ENCODE results near the gene PPP2R3C.
"Not testable (repeated sequence)": the region's sequence is repeated elsewhere in the genome, so short reads cannot be mapped to it uniquely, and the experiment has no call there.

The PPP2R3C gene

GRCh38 chr14:35121026-35121886 is 534 bp downstream of the PPP2R3C start:
- H3K9ac ChIP-seq (ENCODE audit: insufficient read length) = peak overlapping the region; percentile 97
- peak overlapping the region; percentile 98 for H3K27ac ChIP-seq

GRCh38 chr14:35117112-35117511 is 4.7 kb downstream of the PPP2R3C start:
- Histone ChIP-seq H3K9me3 (ENCODE audit: low read depth, low read length) (no peaks in the 10 kb centered on the region), H3K27ac (no peak overlapping the region), H3K4me3 (no peak overlapping the region), H3K36me3 (ENCODE audit: insufficient read depth, low read length) (peaks cover 28% of the 10 kb centered on the region), H3K9ac (ENCODE audit: insufficient read length) (no peak overlapping the region)
- no peak for TF ChIP-seq FOXP2 (optimal IDR thresholded peaks at IDR 0.05; ENCODE audit: control extremely low read depth, extremely low read length, insufficient read depth)
- no peak for TF ChIP-seq EZH2 (IDR thresholded peaks at IDR 0.05)
- no peak for TF ChIP-seq POLR2AphosphoS5 (IDR thresholded peaks at IDR 0.05; ENCODE audit: borderline replicate concordance, low read depth, low read length)
- no peak for DNase-seq (ENCODE audit: low read depth, low spot score)

More at GRCh38 chr14:35121026-35121886, 534 bp downstream of the PPP2R3C start:
- peaks cover 8% of the 10 kb centered on the region for H3K36me3 ChIP-seq (ENCODE audit: insufficient read depth, low read length)
- DNase-seq (ENCODE audit: low read depth, low spot score) = no peak
- TF ChIP-seq POLR2AphosphoS5 (IDR thresholded peaks at IDR 0.05; ENCODE audit: borderline replicate concordance, low read depth, low read length) (no peak; the same call in 1 of the 2 replicates), FOXP2 (optimal IDR thresholded peaks at IDR 0.05; ENCODE audit: control extremely low read depth, extremely low read length, insufficient read depth) (no peak), EZH2 (IDR thresholded peaks at IDR 0.05) (no peak)
- H3K4me3 ChIP-seq = peak overlapping the region; percentile 93
- H3K9me3 ChIP-seq (ENCODE audit: low read depth, low read length) = no peaks in the 10 kb centered on the region

- TF ChIP-seq EZH2 (IDR thresholded peaks at IDR 0.05) (no peak), POLR2AphosphoS5 (IDR thresholded peaks at IDR 0.05; ENCODE audit: borderline replicate concordance, low read depth, low read length) (no peak), FOXP2 (optimal IDR thresholded peaks at IDR 0.05; ENCODE audit: control extremely low read depth, extremely low read length, insufficient read depth) (no peak)
- H3K36me3 ChIP-seq (ENCODE audit: insufficient read depth, low read length) = peaks cover 36% of the 10 kb centered on the region
- no peak for DNase-seq (ENCODE audit: low read depth, low spot score)
- H3K9me3 ChIP-seq (ENCODE audit: low read depth, low read length) = peaks cover 4% of the 10 kb centered on the region; the same call in 1 of the 2 replicates
- no peak overlapping the region for H3K27ac ChIP-seq
- H3K4me3 ChIP-seq = no peak overlapping the region
- H3K9ac ChIP-seq (ENCODE audit: insufficient read length) = no peak overlapping the region
Observed at GRCh38 chr14:35116242-35116641, 5.5 kb downstream of the PPP2R3C start.

GRCh38 chr14:35114036-35114435 is 7.8 kb downstream of the PPP2R3C start:
- peaks cover 5% of the 10 kb centered on the region; the same call in 1 of the 2 replicates for H3K9me3 ChIP-seq (ENCODE audit: low read depth, low read length)
- H3K27ac ChIP-seq = no peak overlapping the region
- no peak overlapping the region for H3K4me3 ChIP-seq
- DNase-seq (ENCODE audit: low read depth, low spot score) = no peak
- H3K36me3 ChIP-seq (ENCODE audit: insufficient read depth, low read length) = peaks cover 56% of the 10 kb centered on the region
- no peak for TF ChIP-seq EZH2 (IDR thresholded peaks at IDR 0.05)
- TF ChIP-seq FOXP2 (optimal IDR thresholded peaks at IDR 0.05; ENCODE audit: control extremely low read depth, extremely low read length, insufficient read depth) = no peak
- TF ChIP-seq POLR2AphosphoS5 (IDR thresholded peaks at IDR 0.05; ENCODE audit: borderline replicate concordance, low read depth, low read length) = no peak
- no peak overlapping the region for H3K9ac ChIP-seq (ENCODE audit: insufficient read length)

GRCh38 chr14:35113308-35113950 is 8.4 kb downstream of the PPP2R3C start:
- DNase-seq (ENCODE audit: low read depth, low spot score) = no peak
- Histone ChIP-seq H3K9me3 (ENCODE audit: low read depth, low read length) (peaks cover 5% of the 10 kb centered on the region; the same call in 1 of the 2 replicates), H3K36me3 (ENCODE audit: insufficient read depth, low read length) (peaks cover 56% of the 10 kb centered on the region), H3K27ac (no peak overlapping the region), H3K9ac (ENCODE audit: insufficient read length) (no peak overlapping the region), H3K4me3 (no peak overlapping the region)
- TF ChIP-seq EZH2 (IDR thresholded peaks at IDR 0.05) (no peak), FOXP2 (optimal IDR thresholded peaks at IDR 0.05; ENCODE audit: control extremely low read depth, extremely low read length, insufficient read depth) (no peak), POLR2AphosphoS5 (IDR thresholded peaks at IDR 0.05; ENCODE audit: borderline replicate concordance, low read depth, low read length) (no peak)

- Histone ChIP-seq H3K36me3 (ENCODE audit: insufficient read depth, low read length) (peaks cover 59% of the 10 kb centered on the region), H3K27ac (no peak overlapping the region), H3K9ac (ENCODE audit: insufficient read length) (no peak overlapping the region), H3K4me3 (no peak overlapping the region), H3K9me3 (ENCODE audit: low read depth, low read length) (peaks cover 5% of the 10 kb centered on the region; the same call in 1 of the 2 replicates)
- TF ChIP-seq POLR2AphosphoS5 (IDR thresholded peaks at IDR 0.05; ENCODE audit: borderline replicate concordance, low read depth, low read length) = no peak
- TF ChIP-seq FOXP2 (optimal IDR thresholded peaks at IDR 0.05; ENCODE audit: control extremely low read depth, extremely low read length, insufficient read depth) = no peak
- TF ChIP-seq EZH2 (IDR thresholded peaks at IDR 0.05) = no peak
- no peak for DNase-seq (ENCODE audit: low read depth, low spot score)
Observed at GRCh38 chr14:35112641-35113040, 9.1 kb downstream of the PPP2R3C start.

- Histone ChIP-seq H3K36me3 (ENCODE audit: insufficient read depth, low read length) (peaks cover 47% of the 10 kb centered on the region), H3K4me3 (no peak overlapping the region), H3K27ac (no peak overlapping the region), H3K9me3 (ENCODE audit: low read depth, low read length) (peaks cover 5% of the 10 kb centered on the region; the same call in 1 of the 2 replicates), H3K9ac (ENCODE audit: insufficient read length) (no peak overlapping the region)
- TF ChIP-seq EZH2 (IDR thresholded peaks at IDR 0.05) (no peak), FOXP2 (optimal IDR thresholded peaks at IDR 0.05; ENCODE audit: control extremely low read depth, extremely low read length, insufficient read depth) (no peak), POLR2AphosphoS5 (IDR thresholded peaks at IDR 0.05; ENCODE audit: borderline replicate concordance, low read depth, low read length) (no peak)
- no peak for DNase-seq (ENCODE audit: low read depth, low spot score)
Observed at GRCh38 chr14:35107866-35108265, 13.9 kb downstream of the PPP2R3C start.

- H3K4me3 ChIP-seq; H3K27ac ChIP-seq; DNase-seq (ENCODE audit: low read depth, low spot score); H3K9ac ChIP-seq (ENCODE audit: insufficient read length); H3K9me3 ChIP-seq (ENCODE audit: low read depth, low read length): not testable (repeated sequence)
- H3K36me3 ChIP-seq (ENCODE audit: insufficient read depth, low read length) = peaks cover 48% of the 10 kb centered on the region
Observed at GRCh38 chr14:35094645-35095044, 27.1 kb downstream of the PPP2R3C start.

Data from SK-N-MC (cell line).